ENCODE measurements around the gene CEND1.

DNA sequence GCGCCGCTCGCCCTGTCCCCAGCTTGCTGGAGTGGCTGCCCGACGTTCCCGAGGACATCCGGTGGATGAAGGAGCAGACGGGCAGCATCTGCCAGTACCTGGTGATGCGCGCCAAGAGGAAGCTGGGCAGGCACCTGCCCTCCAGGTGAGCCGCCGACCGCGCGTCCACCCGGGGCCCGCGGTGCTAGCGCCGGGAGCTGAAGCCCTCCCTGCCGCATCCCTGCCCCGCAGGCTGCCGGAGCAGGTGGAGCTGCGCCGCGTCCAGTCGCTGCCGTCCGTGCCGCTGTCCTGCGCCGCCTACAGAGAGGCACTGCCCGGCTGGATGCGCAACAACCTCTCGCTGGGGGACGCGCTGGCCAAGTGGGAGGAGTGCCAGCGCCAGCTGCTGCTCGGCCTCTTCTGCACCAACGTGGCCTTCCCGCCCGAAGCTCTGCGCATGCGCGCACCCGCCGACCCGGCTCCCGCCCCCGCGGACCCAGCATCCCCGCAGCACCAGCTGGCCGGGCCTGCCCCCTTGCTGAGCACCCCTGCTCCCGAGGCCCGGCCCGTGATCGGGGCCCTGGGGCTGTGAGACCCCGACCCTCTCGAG is 34.5 kb upstream of the CEND1 start:
- no peak for TF ChIP-seq POLR2A (IDR thresholded peaks at IDR 0.05)
- TF ChIP-seq, protein P1, sequence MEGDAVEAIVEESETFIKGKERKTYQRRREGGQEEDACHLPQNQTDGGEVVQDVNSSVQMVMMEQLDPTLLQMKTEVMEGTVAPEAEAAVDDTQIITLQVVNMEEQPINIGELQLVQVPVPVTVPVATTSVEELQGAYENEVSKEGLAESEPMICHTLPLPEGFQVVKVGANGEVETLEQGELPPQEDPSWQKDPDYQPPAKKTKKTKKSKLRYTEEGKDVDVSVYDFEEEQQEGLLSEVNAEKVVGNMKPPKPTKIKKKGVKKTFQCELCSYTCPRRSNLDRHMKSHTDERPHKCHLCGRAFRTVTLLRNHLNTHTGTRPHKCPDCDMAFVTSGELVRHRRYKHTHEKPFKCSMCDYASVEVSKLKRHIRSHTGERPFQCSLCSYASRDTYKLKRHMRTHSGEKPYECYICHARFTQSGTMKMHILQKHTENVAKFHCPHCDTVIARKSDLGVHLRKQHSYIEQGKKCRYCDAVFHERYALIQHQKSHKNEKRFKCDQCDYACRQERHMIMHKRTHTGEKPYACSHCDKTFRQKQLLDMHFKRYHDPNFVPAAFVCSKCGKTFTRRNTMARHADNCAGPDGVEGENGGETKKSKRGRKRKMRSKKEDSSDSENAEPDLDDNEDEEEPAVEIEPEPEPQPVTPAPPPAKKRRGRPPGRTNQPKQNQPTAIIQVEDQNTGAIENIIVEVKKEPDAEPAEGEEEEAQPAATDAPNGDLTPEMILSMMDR (IDR thresholded peaks at IDR 0.05): no peak

Measured in prostate gland (tissue), 2 donors.